ENCODE measurements around the gene ZNF45.

DNA sequence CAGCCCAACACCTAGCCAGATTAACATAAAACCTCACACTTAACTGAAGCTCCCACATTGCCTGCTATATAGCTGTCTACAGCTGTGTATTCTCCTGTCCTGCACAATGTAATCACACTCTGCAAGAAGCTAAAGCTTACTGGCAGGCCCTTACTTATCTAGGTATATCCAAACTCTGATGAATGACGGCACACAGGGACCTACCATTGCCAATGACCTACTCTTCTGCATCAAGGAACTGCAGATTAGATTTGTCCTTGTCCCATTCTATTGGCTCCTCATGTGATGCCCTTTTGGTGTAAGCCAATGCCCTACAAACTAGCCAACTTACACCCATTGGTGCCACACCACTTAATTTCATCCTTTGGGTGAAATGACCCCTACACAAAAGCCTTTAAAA is 26.4 kb downstream of the ZNF45 start:
- TF ChIP-seq POLR2A (IDR thresholded peaks at IDR 0.05; ENCODE audit: low read depth, low read length) (no peak), POLR2AphosphoS5 (IDR thresholded peaks at IDR 0.05; ENCODE audit: low read depth, low read length) (no peak), TAF1 (IDR thresholded peaks at IDR 0.05; ENCODE audit: borderline replicate concordance, low read depth, low read length) (no peak)

Measured in GM12892 (cell line).